K562 (cell line): ENCODE results near the gene WWC2. TPM values are rescaled to one million over a fixed set of nuclear protein-coding genes. Genes with fewer than 3 reads are reported as not detected.
A peak's percentile ranks its signal among the peaks of the same experiment; 100 is the strongest.

ENCODE experiments used
- FOXK2 ChIP-seq, 2 experiments: fragments of 450-650 bp; IDR thresholded peaks in 1 of 2; conservative IDR thresholded peaks in 1 of 2; 2 replicates each; pipeline ENCODE4 v1.6.1; 2016; ENCODE audit warnings: low read depth in 2 of 2, mild to moderate bottlenecking in 1 of 2
- HDAC3 ChIP-seq: fragments of 450-650 bp; IDR thresholded peaks from 2 replicates; pipeline ENCODE4 v1.6.1; 2018; ENCODE audit warnings: borderline replicate concordance, mild to moderate bottlenecking, moderate library complexity; ENCODE audit not compliant: partially characterized antibody
- JUNB ChIP-seq: fragments of 450-650 bp; formaldehyde crosslinking; conservative IDR thresholded peaks from 2 replicates; pipeline ENCODE4 v1.4.0; 2020; ENCODE audit warnings: mild to moderate bottlenecking
- MAZ ChIP-seq, 2 experiments: fragments of 450-650 bp in 1 of 2; sonication (generic) in 1 of 2; formaldehyde crosslinking; IDR thresholded peaks in 1 of 2; conservative IDR thresholded peaks in 1 of 2; 2 replicates each; pipeline versions ENCODE4 v1.4.0 to v1.5.0; 2020; ENCODE audit warnings: mild to moderate bottlenecking in 1 of 2, missing genetic modification reagents in 1 of 2
- MTA3 ChIP-seq: fragments of 450-650 bp; formaldehyde crosslinking; IDR thresholded peaks from 2 replicates; pipeline ENCODE4 v1.6.1; 2017; ENCODE audit warnings: mild to moderate bottlenecking, borderline replicate concordance
- MYNN ChIP-seq, 2 experiments: sonication (generic); formaldehyde crosslinking in 1 of 2; IDR thresholded peaks; 2 replicates each; pipeline versions ENCODE4 v1.5.0 to v1.6.1; 2016 to 2020; ENCODE audit warnings: antibody characterized with exemption in 1 of 2, missing genetic modification reagents in 1 of 2
- NCOA4 ChIP-seq: fragments of 450-650 bp; IDR thresholded peaks from 2 replicates; pipeline ENCODE4 v1.6.1; 2018; ENCODE audit warnings: mild to moderate bottlenecking; ENCODE audit not compliant: partially characterized antibody
- POLR2B ChIP-seq: fragments of 450-650 bp; IDR thresholded peaks from 2 replicates; pipeline ENCODE4 v1.6.1; 2018; ENCODE audit warnings: low read depth; ENCODE audit not compliant: partially characterized antibody
- ZNF124 ChIP-seq: sonication (generic); formaldehyde crosslinking; IDR thresholded peaks from 2 replicates; pipeline ENCODE4 v1.8.1; 2022; ENCODE audit warnings: missing genetic modification reagents
- ZNF384 ChIP-seq: IDR thresholded peaks from 2 replicates; pipeline ENCODE4 v1.6.1; 2012; ENCODE audit warnings: low read depth, low read length, improper control_type of control experiment
- ZNF398 ChIP-seq: fragments of 250-450 bp; sonication (Bioruptor Pico); IDR thresholded peaks from 2 replicates; pipeline ENCODE4 v1.8.0; 2021; ENCODE audit warnings: moderate library complexity, mild to moderate bottlenecking, inconsistent platforms
- ZNF639 ChIP-seq, 2 experiments: fragments of 200-800 bp in 1 of 2; sonication (Bioruptor generic) in 1 of 2; sonication (generic) in 1 of 2; formaldehyde crosslinking in 1 of 2; IDR thresholded peaks in 1 of 2; conservative IDR thresholded peaks in 1 of 2; 2 replicates each; pipeline versions ENCODE4 v1.5.0 to v1.6.1; 2016 to 2020; ENCODE audit warnings: missing compliant biosample characterization in 1 of 2, missing genetic modification characterization in 1 of 2, missing genetic modification reagents in 1 of 2
- polyA plus RNA-seq, 8 experiments: library from polyadenylated mRNA; depleted of rRNA in 4 of 8; stranded (reverse) in 5 of 8; unstranded in 3 of 8; fragments of >200 nt; fragmentation: Nextera tagmentation in 2 of 8; fragmentation: Illumina TruSeq in 1 of 8; extraction: Ambion mirVana in 2 of 8; extraction: Trizol in 1 of 8; gene quantifications; 2 replicates each; pipeline versions ENCODE4 v1.2.1 to v1.2.3, GENCODE V29; 2011 to 2014; ENCODE audit warnings: inconsistent platforms in 1 of 8, missing spikeins in 1 of 8
- total RNA-seq, 7 experiments: library from RNA; depleted of rRNA in 6 of 7; stranded (reverse); fragments of >200 nt in 6 of 7; fragmentation: Illumina TruSeq in 2 of 7; extraction: Trizol in 2 of 7; gene quantifications; 2 replicates each; pipeline versions ENCODE4 v1.2.1 to v1.2.3, GENCODE V29; 2011 to 2021; ENCODE audit warnings: low replicate concordance in 1 of 7
- TF ChIP-seq, protein P1 (sequence below): fragments of 450-650 bp; IDR thresholded peaks from 2 replicates; pipeline ENCODE4 v1.6.1; 2016; ENCODE audit warnings: mild to moderate bottlenecking, moderate library complexity

WWC2 gene
- total and polyA plus RNA-seq, 9 of the 15 experiments (the other 6 are each of a cell fraction or from before 2014, with no cell fraction given): 3.7 to 39.4 (median 19.6) TPM

- TF ChIP-seq, protein P1, sequence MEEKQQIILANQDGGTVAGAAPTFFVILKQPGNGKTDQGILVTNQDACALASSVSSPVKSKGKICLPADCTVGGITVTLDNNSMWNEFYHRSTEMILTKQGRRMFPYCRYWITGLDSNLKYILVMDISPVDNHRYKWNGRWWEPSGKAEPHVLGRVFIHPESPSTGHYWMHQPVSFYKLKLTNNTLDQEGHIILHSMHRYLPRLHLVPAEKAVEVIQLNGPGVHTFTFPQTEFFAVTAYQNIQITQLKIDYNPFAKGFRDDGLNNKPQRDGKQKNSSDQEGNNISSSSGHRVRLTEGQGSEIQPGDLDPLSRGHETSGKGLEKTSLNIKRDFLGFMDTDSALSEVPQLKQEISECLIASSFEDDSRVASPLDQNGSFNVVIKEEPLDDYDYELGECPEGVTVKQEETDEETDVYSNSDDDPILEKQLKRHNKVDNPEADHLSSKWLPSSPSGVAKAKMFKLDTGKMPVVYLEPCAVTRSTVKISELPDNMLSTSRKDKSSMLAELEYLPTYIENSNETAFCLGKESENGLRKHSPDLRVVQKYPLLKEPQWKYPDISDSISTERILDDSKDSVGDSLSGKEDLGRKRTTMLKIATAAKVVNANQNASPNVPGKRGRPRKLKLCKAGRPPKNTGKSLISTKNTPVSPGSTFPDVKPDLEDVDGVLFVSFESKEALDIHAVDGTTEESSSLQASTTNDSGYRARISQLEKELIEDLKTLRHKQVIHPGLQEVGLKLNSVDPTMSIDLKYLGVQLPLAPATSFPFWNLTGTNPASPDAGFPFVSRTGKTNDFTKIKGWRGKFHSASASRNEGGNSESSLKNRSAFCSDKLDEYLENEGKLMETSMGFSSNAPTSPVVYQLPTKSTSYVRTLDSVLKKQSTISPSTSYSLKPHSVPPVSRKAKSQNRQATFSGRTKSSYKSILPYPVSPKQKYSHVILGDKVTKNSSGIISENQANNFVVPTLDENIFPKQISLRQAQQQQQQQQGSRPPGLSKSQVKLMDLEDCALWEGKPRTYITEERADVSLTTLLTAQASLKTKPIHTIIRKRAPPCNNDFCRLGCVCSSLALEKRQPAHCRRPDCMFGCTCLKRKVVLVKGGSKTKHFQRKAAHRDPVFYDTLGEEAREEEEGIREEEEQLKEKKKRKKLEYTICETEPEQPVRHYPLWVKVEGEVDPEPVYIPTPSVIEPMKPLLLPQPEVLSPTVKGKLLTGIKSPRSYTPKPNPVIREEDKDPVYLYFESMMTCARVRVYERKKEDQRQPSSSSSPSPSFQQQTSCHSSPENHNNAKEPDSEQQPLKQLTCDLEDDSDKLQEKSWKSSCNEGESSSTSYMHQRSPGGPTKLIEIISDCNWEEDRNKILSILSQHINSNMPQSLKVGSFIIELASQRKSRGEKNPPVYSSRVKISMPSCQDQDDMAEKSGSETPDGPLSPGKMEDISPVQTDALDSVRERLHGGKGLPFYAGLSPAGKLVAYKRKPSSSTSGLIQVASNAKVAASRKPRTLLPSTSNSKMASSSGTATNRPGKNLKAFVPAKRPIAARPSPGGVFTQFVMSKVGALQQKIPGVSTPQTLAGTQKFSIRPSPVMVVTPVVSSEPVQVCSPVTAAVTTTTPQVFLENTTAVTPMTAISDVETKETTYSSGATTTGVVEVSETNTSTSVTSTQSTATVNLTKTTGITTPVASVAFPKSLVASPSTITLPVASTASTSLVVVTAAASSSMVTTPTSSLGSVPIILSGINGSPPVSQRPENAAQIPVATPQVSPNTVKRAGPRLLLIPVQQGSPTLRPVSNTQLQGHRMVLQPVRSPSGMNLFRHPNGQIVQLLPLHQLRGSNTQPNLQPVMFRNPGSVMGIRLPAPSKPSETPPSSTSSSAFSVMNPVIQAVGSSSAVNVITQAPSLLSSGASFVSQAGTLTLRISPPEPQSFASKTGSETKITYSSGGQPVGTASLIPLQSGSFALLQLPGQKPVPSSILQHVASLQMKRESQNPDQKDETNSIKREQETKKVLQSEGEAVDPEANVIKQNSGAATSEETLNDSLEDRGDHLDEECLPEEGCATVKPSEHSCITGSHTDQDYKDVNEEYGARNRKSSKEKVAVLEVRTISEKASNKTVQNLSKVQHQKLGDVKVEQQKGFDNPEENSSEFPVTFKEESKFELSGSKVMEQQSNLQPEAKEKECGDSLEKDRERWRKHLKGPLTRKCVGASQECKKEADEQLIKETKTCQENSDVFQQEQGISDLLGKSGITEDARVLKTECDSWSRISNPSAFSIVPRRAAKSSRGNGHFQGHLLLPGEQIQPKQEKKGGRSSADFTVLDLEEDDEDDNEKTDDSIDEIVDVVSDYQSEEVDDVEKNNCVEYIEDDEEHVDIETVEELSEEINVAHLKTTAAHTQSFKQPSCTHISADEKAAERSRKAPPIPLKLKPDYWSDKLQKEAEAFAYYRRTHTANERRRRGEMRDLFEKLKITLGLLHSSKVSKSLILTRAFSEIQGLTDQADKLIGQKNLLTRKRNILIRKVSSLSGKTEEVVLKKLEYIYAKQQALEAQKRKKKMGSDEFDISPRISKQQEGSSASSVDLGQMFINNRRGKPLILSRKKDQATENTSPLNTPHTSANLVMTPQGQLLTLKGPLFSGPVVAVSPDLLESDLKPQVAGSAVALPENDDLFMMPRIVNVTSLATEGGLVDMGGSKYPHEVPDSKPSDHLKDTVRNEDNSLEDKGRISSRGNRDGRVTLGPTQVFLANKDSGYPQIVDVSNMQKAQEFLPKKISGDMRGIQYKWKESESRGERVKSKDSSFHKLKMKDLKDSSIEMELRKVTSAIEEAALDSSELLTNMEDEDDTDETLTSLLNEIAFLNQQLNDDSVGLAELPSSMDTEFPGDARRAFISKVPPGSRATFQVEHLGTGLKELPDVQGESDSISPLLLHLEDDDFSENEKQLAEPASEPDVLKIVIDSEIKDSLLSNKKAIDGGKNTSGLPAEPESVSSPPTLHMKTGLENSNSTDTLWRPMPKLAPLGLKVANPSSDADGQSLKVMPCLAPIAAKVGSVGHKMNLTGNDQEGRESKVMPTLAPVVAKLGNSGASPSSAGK: 0 out of 2 replicates have a peak, but pooled peaks have one; percentile 13
- TF ChIP-seq FOXK2 (conservative IDR thresholded peaks at IDR 0.05 in 1 of 2, IDR thresholded peaks at IDR 0.05 in 1 of 2; ENCODE audit: low read depth in 2 of 2) (no peak), HDAC3 (no peak), ZNF639 (CRISPR knock-in tag; conservative IDR thresholded peaks at IDR 0.05 in 1 of 2, IDR thresholded peaks at IDR 0.05 in 1 of 2) (no peak), ZNF124 (CRISPR knock-in tag) (no peak), MTA3 (no peak), NCOA4 (no peak), JUNB (no peak), POLR2B (no peak), MAZ (CRISPR knock-in tag; conservative IDR thresholded peaks at IDR 0.05 in 1 of 2, IDR thresholded peaks at IDR 0.05 in 1 of 2) (no peak), ZNF398 (CRISPR knock-in tag) (no peak), MYNN (IDR thresholded peaks at IDR 0.05) (no peak), MYNN (CRISPR knock-in tag; IDR thresholded peaks at IDR 0.05) (no peak), ZNF384 (no peak)
Observed at GRCh38 chr4:183364025-183364424, 265.0 kb downstream of the WWC2 start (continued).
